ENCODE data around the gene GGT6.

GGT6 gene

GRCh38 chr17:4531988-4532736, 28.2 kb downstream of the GGT6 start:
- no peak for TF ChIP-seq CTCF (IDR thresholded peaks at IDR 0.05; ENCODE audit: low read depth, low read length)
- DNase-seq (ENCODE audit: extremely low read depth, low read depth) = no peak

- TF ChIP-seq CTCF (IDR thresholded peaks at IDR 0.05; ENCODE audit: low read depth, low read length) = no peak
- DNase-seq (ENCODE audit: extremely low read depth, low read depth) = no peak
Observed at GRCh38 chr17:4530799-4531730, 29.3 kb downstream of the GGT6 start.

GRCh38 chr17:4529533-4530152, 30.7 kb downstream of the GGT6 start:
- no peak for DNase-seq (ENCODE audit: extremely low read depth, low read depth)
- no peak for TF ChIP-seq CTCF (IDR thresholded peaks at IDR 0.05; ENCODE audit: low read depth, low read length)

GRCh38 chr17:4527566-4528125, 32.7 kb downstream of the GGT6 start:
- TF ChIP-seq CTCF (IDR thresholded peaks at IDR 0.05; ENCODE audit: low read depth, low read length) = no peak

GRCh38 chr17:4527134-4527533, 33.2 kb downstream of the GGT6 start:
- DNase-seq (ENCODE audit: extremely low read depth, low read depth) = no peak
- no peak for TF ChIP-seq CTCF (IDR thresholded peaks at IDR 0.05; ENCODE audit: low read depth, low read length)

More at GRCh38 chr17:4527566-4528125, 32.7 kb downstream of the GGT6 start:
- DNase-seq (ENCODE audit: extremely low read depth, low read depth) = no peak

GRCh38 chr17:4525691-4526397, 34.5 kb downstream of the GGT6 start:
- TF ChIP-seq CTCF (IDR thresholded peaks at IDR 0.05; ENCODE audit: low read depth, low read length) = no peak
- no peak for DNase-seq (ENCODE audit: extremely low read depth, low read depth)
